GM19025 (cell line): Measurements from ENCODE around the gene ZSWIM8.
"Not testable (repeated sequence)": the region's sequence is repeated elsewhere in the genome, so short reads cannot be mapped to it uniquely, and the experiment has no call there.

Experiments
- ATAC-seq: cut with Tn5 transposase; IDR thresholded peaks from one replicate; pipeline ENCODE4 v1.9.1; 2021; ENCODE audit warnings: mild to moderate bottlenecking, low read depth, moderate library complexity; ENCODE audit not compliant: unreplicated experiment

ZSWIM8 gene

GRCh38 chr10:73793456-73793855 lies 8.1 kb downstream of the ZSWIM8 start:
- ATAC-seq = no peak

- ATAC-seq = not testable (repeated sequence)
Observed at GRCh38 chr10:73795491-73795890, 10.1 kb downstream of the ZSWIM8 start.

GRCh38 chr10:73796035-73796434 lies 10.6 kb downstream of the ZSWIM8 start:
- ATAC-seq = not testable (repeated sequence)

- ATAC-seq = no peak
Observed at GRCh38 chr10:73796766-73797165, 11.4 kb downstream of the ZSWIM8 start.

GRCh38 chr10:73797324-73798025 lies 12.1 kb downstream of the ZSWIM8 start:
- no peak for ATAC-seq

- ATAC-seq = no peak
Observed at GRCh38 chr10:73798087-73798486, 12.7 kb downstream of the ZSWIM8 start.

GRCh38 chr10:73798927-73799560 lies 13.6 kb downstream of the ZSWIM8 start:
- no peak for ATAC-seq

GRCh38 chr10:73799899-73800559 lies 14.6 kb downstream of the ZSWIM8 start:
- ATAC-seq = no peak

GRCh38 chr10:73800560-73801252 lies 15.3 kb downstream of the ZSWIM8 start:
- no peak for ATAC-seq

GRCh38 chr10:73801253-73801590 lies 15.8 kb downstream of the ZSWIM8 start:
- ATAC-seq = no peak

- ATAC-seq = no peak
Observed at GRCh38 chr10:73802276-73802991, 17.0 kb downstream of the ZSWIM8 start.

- peak; percentile 76 for ATAC-seq
Observed at GRCh38 chr10:73803680-73804286, 18.4 kb downstream of the ZSWIM8 start.

- no peak for ATAC-seq
Observed at GRCh38 chr10:73806176-73806950, 21.0 kb downstream of the ZSWIM8 start.

- ATAC-seq = no peak
Observed at GRCh38 chr10:73807471-73807870, 22.1 kb downstream of the ZSWIM8 start.

GRCh38 chr10:73808021-73808815 lies 22.8 kb downstream of the ZSWIM8 start:
- no peak for ATAC-seq

- ATAC-seq = no peak
Observed at GRCh38 chr10:73809061-73809818, 23.8 kb downstream of the ZSWIM8 start.

GRCh38 chr10:73810358-73810734 lies 24.9 kb downstream of the ZSWIM8 start:
- no peak for ATAC-seq
